Lung (tissue), 10 donors: ENCODE measurements around the gene CGB3. TPM values are rescaled to one million over a fixed set of nuclear protein-coding genes. Genes with fewer than 3 reads are reported as not detected.
"Not testable (repeated sequence)": the region's sequence is repeated elsewhere in the genome, so short reads cannot be mapped to it uniquely, and the experiment has no call there.

Experiments used
- ATAC-seq: fragments of 200-7000 bp; cut with Tn5 transposase; one replicate; pipeline ENCODE4 v1.9.1; 2020; ENCODE audit warnings: moderate number of reproducible peaks; ENCODE audit not compliant: insufficient read depth, low FRiP score
- DNase-seq, 3 donors: peaks; one replicate each; pipeline ENCODE4 v3.0.0-alpha.2; 2013 to 2017
- H3K27ac ChIP-seq, 2 donors: one replicate each; pipeline ENCODE4 v1.5.1; 2013; ENCODE audit warnings: mild to moderate bottlenecking in 2 of 2, moderate library complexity in 2 of 2, control low read depth in 1 of 2, inconsistent platforms in 1 of 2, low read depth in 1 of 2, low read length in 1 of 2
- H3K27me3 ChIP-seq, 3 donors: one replicate each; pipeline ENCODE4 v1.5.1; 2013; ENCODE audit warnings: low read length in 2 of 3; ENCODE audit not compliant: control insufficient read depth in 3 of 3, insufficient read depth in 3 of 3
- H3K36me3 ChIP-seq, 4 donors: one replicate each; pipeline ENCODE4 v1.5.1; 2013; ENCODE audit warnings: low read length in 4 of 4, mild to moderate bottlenecking in 1 of 4, moderate library complexity in 1 of 4; ENCODE audit not compliant: control insufficient read depth in 4 of 4, insufficient read depth in 4 of 4
- H3K4me1 ChIP-seq, 5 donors: one replicate each; pipeline ENCODE4 v1.5.1; 2013; ENCODE audit warnings: low read length in 5 of 5, mild to moderate bottlenecking in 2 of 5, moderate library complexity in 1 of 5; ENCODE audit not compliant: control insufficient read depth in 5 of 5, insufficient read depth in 5 of 5
- H3K4me3 ChIP-seq: one replicate; pipeline ENCODE4 v1.5.1; 2013; ENCODE audit warnings: mild to moderate bottlenecking, control low read depth, moderate library complexity
- H3K9ac ChIP-seq, 2 donors: one replicate each; pipeline ENCODE4 v1.5.1; 2013; ENCODE audit warnings: low read length in 2 of 2, control low read depth in 1 of 2; ENCODE audit not compliant: insufficient read depth in 1 of 2
- H3K9me3 ChIP-seq, 4 donors: one replicate each; pipeline ENCODE4 v1.5.1; 2013; ENCODE audit warnings: low read length in 3 of 4, mild to moderate bottlenecking in 1 of 4, moderate library complexity in 1 of 4; ENCODE audit not compliant: control insufficient read depth in 4 of 4, insufficient read depth in 3 of 4
- WGBS, 2 donors: extraction: QIAGEN DNeasy Blood & Tissue Kit; methylation state at CpG; one replicate each; pipeline ENCODE4 v1.1.7; 2013; 5-methylcytosine and 5-hydroxymethylcytosine counted together
- polyA plus RNA-seq, 2 donors: library from polyadenylated mRNA; stranded (reverse); fragments of 200-250 nt; gene quantifications; one replicate each; pipeline ENCODE4 v1.2.1, GENCODE V29; 2013
- total RNA-seq, 2 donors: library from RNA; depleted of rRNA in 1 of 2; stranded (reverse); fragments of >200 nt in 1 of 2; gene quantifications; one replicate each; pipeline ENCODE4 v1.2.1, GENCODE V29; 2014 to 2021
- donor health status: Bipolar disorder and iron deficiency.
- donor health status: healthy.
- donor health status: DM: yes; HTN: yes; CAD: no.

CGB3 gene
- total and polyA plus RNA-seq, 4 donors, result not detected

- WGBS, 2 donors, result 91% methylated on average over 6 to 8 of the region's 8 CpGs
- H3K4me1 ChIP-seq, H3K27ac ChIP-seq, H3K36me3 ChIP-seq, H3K27me3 ChIP-seq, H3K9ac ChIP-seq, H3K4me3 ChIP-seq, H3K9me3 ChIP-seq, DNase-seq, ATAC-seq: not testable (repeated sequence)
Measured at GRCh38 chr19:49038111-49038510, 14.0 kb upstream of the CGB3 start.

- not testable (repeated sequence) for ATAC-seq, H3K9ac ChIP-seq, H3K4me3 ChIP-seq, H3K36me3 ChIP-seq, H3K4me1 ChIP-seq, H3K27ac ChIP-seq, H3K27me3 ChIP-seq, DNase-seq, H3K9me3 ChIP-seq
- WGBS, 2 donors, result 48 to 61% methylated on average over 17 to 18 of the region's 18 CpGs
Measured at GRCh38 chr19:49036815-49037214, 12.7 kb upstream of the CGB3 start, which contains the start of gene CGB1. Gene CGB1, minus strand, starts transcription at chr19:49036895. Its CDS starts 184 bp downstream, at chr19:49036711.

- DNase-seq, ATAC-seq: not testable (repeated sequence)
Measured at GRCh38 chr19:49031642-49032301, 7.6 kb upstream of the CGB3 start, which contains the start of gene CGB2. Gene CGB2, plus strand, starts transcription at chr19:49031890. Its CDS starts 206 bp downstream, at chr19:49032096.

DNA sequence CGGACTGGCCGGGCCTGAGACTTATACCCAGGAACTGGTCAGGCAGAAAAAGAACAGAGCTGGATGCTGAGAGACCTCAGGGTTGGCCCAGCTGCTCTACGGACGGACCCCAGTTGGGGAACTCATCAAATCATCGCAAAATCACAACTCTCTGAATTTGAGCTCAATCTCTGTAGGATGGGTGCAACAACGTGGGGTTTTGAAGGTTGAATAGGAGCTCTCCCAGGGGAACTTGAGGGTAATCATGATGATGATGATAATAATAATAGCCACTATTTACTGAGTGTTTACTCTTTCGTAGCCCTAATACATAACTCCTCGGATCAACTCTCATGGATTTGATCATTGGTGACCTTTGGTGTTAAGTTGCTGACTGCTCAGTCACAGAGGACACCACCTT is 6.2 kb upstream of the CGB3 start:
- not testable (repeated sequence) for H3K9ac ChIP-seq, H3K27me3 ChIP-seq, H3K4me3 ChIP-seq, ATAC-seq, H3K36me3 ChIP-seq, DNase-seq, H3K27ac ChIP-seq, H3K4me1 ChIP-seq, H3K9me3 ChIP-seq
- 91 to 94% methylated on average over 3 to 5 of the region's 8 CpGs for WGBS, 2 donors

More at GRCh38 chr19:49031642-49032301, 7.6 kb upstream of the CGB3 start, which contains the start of gene CGB2:
- H3K9me3 ChIP-seq, H3K9ac ChIP-seq, H3K27me3 ChIP-seq, H3K4me3 ChIP-seq, H3K27ac ChIP-seq, H3K4me1 ChIP-seq, H3K36me3 ChIP-seq: not testable (repeated sequence)
- 22 to 28% methylated on average over 27 to 28 of the region's 28 CpGs for whole genome bisulfite sequencing, 2 donors

- H3K4me1 ChIP-seq, H3K36me3 ChIP-seq, ATAC-seq, H3K27ac ChIP-seq, H3K9ac ChIP-seq, H3K9me3 ChIP-seq, H3K4me3 ChIP-seq, H3K27me3 ChIP-seq, DNase-seq: not testable (repeated sequence)
- WGBS, 2 donors, result 86 to 95% methylated on average over 14 of the region's 14 CpGs
Measured at GRCh38 chr19:49029749-49030148, 5.6 kb upstream of the CGB3 start.

DNA sequence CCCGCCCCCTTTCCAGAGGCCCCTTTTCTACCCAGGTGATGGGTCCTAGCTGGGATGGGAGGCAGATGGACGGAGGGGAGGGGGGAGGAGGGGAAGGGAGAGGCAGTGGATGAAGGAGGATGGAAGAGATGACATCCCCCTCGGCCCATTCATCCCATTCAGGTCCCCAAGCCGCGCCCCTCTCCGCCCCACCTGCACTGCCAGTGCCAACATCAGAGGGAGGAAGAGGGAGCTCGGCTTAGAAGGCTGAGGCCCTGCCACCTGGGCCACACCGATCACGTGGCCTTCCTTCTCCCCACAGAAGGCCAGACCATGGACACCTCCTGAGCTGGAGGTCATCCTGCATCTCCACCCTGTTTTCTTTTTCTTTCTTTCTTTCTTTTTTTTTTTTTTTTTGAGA is 4.6 kb upstream of the CGB3 start:
- not testable (repeated sequence) for H3K9ac ChIP-seq, DNase-seq, H3K4me1 ChIP-seq, H3K4me3 ChIP-seq, ATAC-seq, H3K27me3 ChIP-seq, H3K27ac ChIP-seq, H3K9me3 ChIP-seq, H3K36me3 ChIP-seq
- 68 to 82% methylated on average over 8 to 9 of the region's 9 CpGs for WGBS, 2 donors

- not testable (repeated sequence) for H3K9ac ChIP-seq, H3K4me1 ChIP-seq, ATAC-seq, H3K9me3 ChIP-seq, H3K4me3 ChIP-seq, H3K27ac ChIP-seq, H3K36me3 ChIP-seq, DNase-seq
- 83 to 90% methylated on average over 21 to 23 of the region's 23 CpGs for WGBS, 2 donors
- H3K27me3 ChIP-seq, result peaks cover 0 to 11% (median 7%) of the 10 kb centered on the region in 3 donors
Measured at GRCh38 chr19:49025599-49025998, 1.5 kb upstream of the CGB3 start.

DNA sequence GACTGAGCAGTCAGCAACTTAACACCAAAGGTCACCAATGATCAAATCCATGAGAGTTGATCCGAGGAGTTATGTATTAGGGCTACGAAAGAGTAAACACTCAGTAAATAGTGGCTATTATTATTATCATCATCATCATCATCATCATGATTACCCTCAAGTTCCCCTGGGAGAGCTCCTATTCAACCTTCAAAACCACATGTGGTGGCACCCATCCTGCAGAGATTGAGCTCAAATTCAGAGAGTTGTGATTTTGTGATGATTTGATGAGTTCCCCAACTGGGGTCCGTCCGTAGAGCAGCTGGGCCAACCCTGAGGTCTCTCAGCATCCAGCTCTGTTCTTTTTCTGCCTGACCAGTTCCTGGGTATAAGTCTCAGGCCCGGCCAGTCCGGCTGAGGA is 955 bp upstream of the CGB3 start:
- peaks cover 0 to 15% (median 12%) of the 10 kb centered on the region in 3 donors for H3K27me3 ChIP-seq
- H3K4me1 ChIP-seq, H3K4me3 ChIP-seq, H3K9ac ChIP-seq, H3K27ac ChIP-seq, DNase-seq, H3K9me3 ChIP-seq, ATAC-seq, H3K36me3 ChIP-seq: not testable (repeated sequence)
- WGBS, 2 donors, result 81 to 90% methylated on average over 3 of the region's 6 CpGs
